GM23338 (cell line): ENCODE results near the gene KLF11. TPM values are rescaled to one million over a fixed set of nuclear protein-coding genes. Genes with fewer than 3 reads are reported as not detected.

ENCODE experiments used
- ATAC-seq: fragments of 200-7000 bp; cut with Tn5 transposase; 3 replicates; pipeline ENCODE4 v1.9.1; 2020
- DNase-seq: peaks from one replicate; pipeline ENCODE4 v3.0.0-alpha.2; 2015; ENCODE audit warnings: low spot score
- H2AFZ ChIP-seq: fragments of 200-600 bp; sonication (generic); 2 replicates; pipeline ENCODE4 v1.8.0; 2016; ENCODE audit warnings: antibody characterized with exemption, mild to moderate bottlenecking, moderate library complexity
- H3F3A ChIP-seq: fragments of 200-600 bp; sonication (generic); replicated peaks from 2 replicates; pipeline ENCODE4 v1.8.0; 2017; ENCODE audit warnings: antibody characterized with exemption, mixed run types, low read depth
- H3K27ac ChIP-seq: fragments of 200-600 bp; sonication (generic); 2 replicates; pipeline ENCODE4 v1.6.1; 2016; ENCODE audit warnings: low read depth
- H3K27me3 ChIP-seq: fragments of 200-600 bp; sonication (generic); 2 replicates; pipeline ENCODE4 v1.8.0; 2016; ENCODE audit warnings: mild to moderate bottlenecking, mixed run types, moderate library complexity; ENCODE audit not compliant: insufficient read depth
- H3K36me3 ChIP-seq: fragments of 200-600 bp; sonication (generic); 2 replicates; pipeline ENCODE4 v1.8.0; 2016; ENCODE audit warnings: mild to moderate bottlenecking; ENCODE audit not compliant: insufficient read depth
- H3K4me1 ChIP-seq: fragments of 200-600 bp; sonication (generic); 2 replicates; pipeline ENCODE4 v1.8.0; 2016; ENCODE audit warnings: mild to moderate bottlenecking, moderate library complexity; ENCODE audit not compliant: insufficient read depth
- H3K4me2 ChIP-seq: fragments of 200-600 bp; sonication (generic); 2 replicates; pipeline ENCODE4 v1.7.1; 2017; ENCODE audit warnings: mixed run types
- H3K4me3 ChIP-seq: fragments of 200-600 bp; sonication (generic); 2 replicates; pipeline ENCODE4 v1.6.1; 2016; ENCODE audit warnings: mixed run types
- H3K79me2 ChIP-seq: fragments of 200-600 bp; sonication (generic); replicated peaks from 2 replicates; pipeline ENCODE4 v1.8.0; 2017; ENCODE audit warnings: mild to moderate bottlenecking; ENCODE audit not compliant: insufficient read depth
- H3K9me2 ChIP-seq: fragments of 200-600 bp; sonication (generic); 2 replicates; pipeline ENCODE4 v1.8.0; 2017; ENCODE audit not compliant: insufficient read depth
- H4K20me1 ChIP-seq: fragments of 200-600 bp; sonication (generic); replicated peaks from 2 replicates; pipeline ENCODE4 v1.8.0; 2017; ENCODE audit warnings: mild to moderate bottlenecking; ENCODE audit not compliant: insufficient read depth
- H3K27ac Mint-ChIP-seq: 2 replicates; pipeline ENCODE4 v1.8.0; 2020; ENCODE audit warnings: inconsistent platforms, mild to moderate bottlenecking, moderate library complexity, mixed read lengths
- H3K27me3 Mint-ChIP-seq: 3 replicates; pipeline ENCODE4 v1.8.0; 2022; ENCODE audit warnings: low read depth, mild to moderate bottlenecking, moderate library complexity, mixed read lengths, inconsistent platforms; ENCODE audit not compliant: insufficient read depth, poor library complexity
- H3K36me3 Mint-ChIP-seq: 3 replicates; pipeline ENCODE4 v1.8.0; 2021; ENCODE audit warnings: low read depth, mild to moderate bottlenecking, inconsistent platforms, moderate library complexity, mixed read lengths
- H3K4me1 Mint-ChIP-seq: 3 replicates; pipeline ENCODE4 v1.8.0; 2020; ENCODE audit warnings: mild to moderate bottlenecking, inconsistent platforms, mixed read lengths
- H3K4me3 Mint-ChIP-seq: 3 replicates; pipeline ENCODE4 v1.8.0; 2021; ENCODE audit warnings: moderate library complexity, mild to moderate bottlenecking, inconsistent platforms, mixed read lengths
- H3K9me3 Mint-ChIP-seq: 3 replicates; pipeline ENCODE4 v1.8.0; 2020; ENCODE audit warnings: moderate library complexity, mild to moderate bottlenecking, inconsistent platforms, mixed read lengths
- EZH2 ChIP-seq: fragments of 200-600 bp; sonication (generic); IDR thresholded peaks from one replicate; pipeline ENCODE4 v1.8.0; 2017; ENCODE audit warnings: antibody characterized with exemption, mild to moderate bottlenecking, low read depth; ENCODE audit not compliant: unreplicated experiment
- EZH2phosphoT487 ChIP-seq: fragments of 200-600 bp; sonication (generic); IDR thresholded peaks from one replicate; pipeline ENCODE4 v1.8.1; 2018; ENCODE audit warnings: antibody characterized with exemption; ENCODE audit not compliant: unreplicated experiment
- JUNB ChIP-seq: IDR thresholded peaks from one replicate; pipeline ENCODE4 v1.6.1; 2016; ENCODE audit warnings: antibody characterized with exemption; ENCODE audit not compliant: unreplicated experiment
- NANOG ChIP-seq: IDR thresholded peaks from 2 replicates; pipeline ENCODE4 v1.6.1; 2016; ENCODE audit warnings: antibody characterized with exemption, borderline replicate concordance
- POLR2AphosphoS5 ChIP-seq: IDR thresholded peaks from 2 replicates; pipeline ENCODE4 v1.6.1; 2016; ENCODE audit warnings: antibody characterized with exemption, low read depth
- STAT1 ChIP-seq: IDR thresholded peaks from one replicate; pipeline ENCODE4 v1.6.1; 2016; ENCODE audit warnings: antibody characterized with exemption; ENCODE audit not compliant: unreplicated experiment
- ZNF114 ChIP-seq: fragments of 250-450 bp; sonication (Bioruptor Pico); IDR thresholded peaks from 2 replicates; pipeline ENCODE4 v1.5.0; 2020; ENCODE audit warnings: mild to moderate bottlenecking, moderate library complexity
- ZNF331 ChIP-seq: fragments of 250-450 bp; sonication (Bioruptor Pico); IDR thresholded peaks from 2 replicates; pipeline ENCODE4 v1.5.0; 2020; ENCODE audit warnings: low read depth, mild to moderate bottlenecking, moderate library complexity
- polyA plus RNA-seq: library from polyadenylated mRNA; unstranded; fragments of >200 nt; fragmentation: Nextera tagmentation; extraction: Ambion mirVana; gene quantifications from 2 replicates; pipeline ENCODE4 v1.2.1, GENCODE V29; 2016
- total RNA-seq: library from RNA; depleted of rRNA; stranded (reverse); fragments of >200 nt; shearing (Covaris generic); gene quantifications from 2 replicates; pipeline ENCODE4 v1.2.3, GENCODE V29; 2014
- TF ChIP-seq, protein P1 (sequence below), 2 experiments: fragments of 200-600 bp in 1 of 2; sonication (generic) in 1 of 2; conservative IDR thresholded peaks; 2 replicates each; pipeline versions ENCODE4 v1.5.1 to v1.6.1; 2016 to 2017; ENCODE audit warnings: antibody characterized with exemption in 2 of 2, low read depth in 2 of 2, mild to moderate bottlenecking in 2 of 2, moderate library complexity in 1 of 2
- TF ChIP-seq, protein P2 (sequence below): IDR thresholded peaks from 2 replicates; pipeline ENCODE4 v1.6.1; 2016; ENCODE audit warnings: antibody characterized with exemption
- TF ChIP-seq, protein P3 (sequence below): IDR thresholded peaks from one replicate; pipeline ENCODE4 v1.6.1; 2018; ENCODE audit warnings: antibody characterized with exemption; ENCODE audit not compliant: unreplicated experiment

The KLF11 gene
- total and polyA plus RNA-seq, 2 experiments from 2014 or later: 1.4 to 5.6 TPM

DNA sequence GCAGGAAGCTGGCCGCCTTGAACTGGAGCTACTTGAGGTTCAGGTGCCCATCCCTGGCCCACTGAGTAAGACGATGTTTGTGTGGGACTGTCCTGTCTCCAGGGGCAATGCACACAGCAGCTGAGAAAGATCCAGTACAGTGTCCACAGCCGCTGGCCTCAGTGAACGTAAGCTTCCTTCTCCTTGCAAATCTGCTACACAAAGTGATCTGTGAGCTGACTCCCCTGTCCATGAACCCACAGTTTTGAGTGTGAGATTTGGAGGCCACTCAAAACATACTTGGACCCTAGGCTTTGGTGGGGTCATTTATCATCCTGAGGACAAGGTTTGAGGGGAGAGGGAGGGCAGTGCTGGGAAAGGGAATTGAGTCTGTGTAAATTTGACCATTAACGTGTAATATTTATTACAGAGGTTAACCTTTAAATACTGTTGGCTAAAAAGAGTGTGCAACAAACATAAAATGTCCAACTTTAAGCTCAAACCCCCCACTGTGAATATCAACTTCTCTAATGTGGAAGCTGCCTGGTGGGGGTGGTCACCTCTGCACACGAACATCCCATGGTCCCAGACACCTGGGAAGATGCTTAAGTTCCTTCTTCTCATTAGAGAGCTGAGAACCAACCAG, 41.8 kb downstream of the KLF11 start (continued):
- TF ChIP-seq, protein P1, sequence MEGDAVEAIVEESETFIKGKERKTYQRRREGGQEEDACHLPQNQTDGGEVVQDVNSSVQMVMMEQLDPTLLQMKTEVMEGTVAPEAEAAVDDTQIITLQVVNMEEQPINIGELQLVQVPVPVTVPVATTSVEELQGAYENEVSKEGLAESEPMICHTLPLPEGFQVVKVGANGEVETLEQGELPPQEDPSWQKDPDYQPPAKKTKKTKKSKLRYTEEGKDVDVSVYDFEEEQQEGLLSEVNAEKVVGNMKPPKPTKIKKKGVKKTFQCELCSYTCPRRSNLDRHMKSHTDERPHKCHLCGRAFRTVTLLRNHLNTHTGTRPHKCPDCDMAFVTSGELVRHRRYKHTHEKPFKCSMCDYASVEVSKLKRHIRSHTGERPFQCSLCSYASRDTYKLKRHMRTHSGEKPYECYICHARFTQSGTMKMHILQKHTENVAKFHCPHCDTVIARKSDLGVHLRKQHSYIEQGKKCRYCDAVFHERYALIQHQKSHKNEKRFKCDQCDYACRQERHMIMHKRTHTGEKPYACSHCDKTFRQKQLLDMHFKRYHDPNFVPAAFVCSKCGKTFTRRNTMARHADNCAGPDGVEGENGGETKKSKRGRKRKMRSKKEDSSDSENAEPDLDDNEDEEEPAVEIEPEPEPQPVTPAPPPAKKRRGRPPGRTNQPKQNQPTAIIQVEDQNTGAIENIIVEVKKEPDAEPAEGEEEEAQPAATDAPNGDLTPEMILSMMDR (conservative IDR thresholded peaks at IDR 0.05; ENCODE audit: low read depth in 2 of 2): no peak

DNA sequence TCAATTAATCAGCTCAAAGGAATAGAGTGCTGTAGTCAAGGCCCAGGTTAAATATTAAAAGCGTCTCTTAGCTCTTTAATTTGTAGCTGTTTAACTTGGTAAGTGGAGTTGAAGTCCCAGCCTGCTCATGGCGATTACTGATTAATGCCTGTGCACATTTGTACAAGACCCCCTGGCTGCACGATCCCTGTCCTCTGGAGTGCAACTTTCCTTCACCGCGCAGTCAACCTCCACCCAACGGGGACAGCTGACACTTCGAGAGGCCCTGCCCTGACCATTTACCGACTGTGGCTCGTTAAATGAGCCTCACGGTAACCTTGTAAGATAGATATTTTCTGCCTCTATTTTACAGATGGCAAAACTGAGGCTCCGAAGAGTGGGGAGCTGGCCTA, 42.3 kb downstream of the KLF11 start:
- no peaks in the 10 kb centered on the region for H3K79me2 ChIP-seq
- peaks cover 21% of the 10 kb centered on the region for H3K4me1 Mint-ChIP-seq
- H3K27ac Mint-ChIP-seq: no peak overlapping the region
- no peaks in the 10 kb centered on the region for H3K9me2 ChIP-seq
- no peaks in the 10 kb centered on the region for H4K20me1 ChIP-seq
- H3K27me3 Mint-ChIP-seq: peaks cover 20% of the 10 kb centered on the region
- DNase-seq (no peak), ATAC-seq (no peak)
- no peak overlapping the region for H3K4me3 Mint-ChIP-seq
- no peak overlapping the region for H3K4me3 ChIP-seq
- no peaks in the 10 kb centered on the region for H3K9me3 Mint-ChIP-seq
- H3K27me3 ChIP-seq: peaks cover 15% of the 10 kb centered on the region
- H3K4me2 ChIP-seq: no peak overlapping the region
- no peaks in the 10 kb centered on the region; the same call in 2 of the 3 replicates for H3K36me3 Mint-ChIP-seq
- H3F3A ChIP-seq: no peaks in the 10 kb centered on the region
- H3K27ac ChIP-seq: no peak overlapping the region
- H3K4me1 ChIP-seq: peaks cover 5% of the 10 kb centered on the region
- H3K36me3 ChIP-seq: no peaks in the 10 kb centered on the region
- H2AFZ ChIP-seq: no peak overlapping the region
- no peak for TF ChIP-seq EZH2
- TF ChIP-seq STAT1: no peak
- no peak for TF ChIP-seq ZNF114 (CRISPR knock-in tag)
- TF ChIP-seq, protein P2, sequence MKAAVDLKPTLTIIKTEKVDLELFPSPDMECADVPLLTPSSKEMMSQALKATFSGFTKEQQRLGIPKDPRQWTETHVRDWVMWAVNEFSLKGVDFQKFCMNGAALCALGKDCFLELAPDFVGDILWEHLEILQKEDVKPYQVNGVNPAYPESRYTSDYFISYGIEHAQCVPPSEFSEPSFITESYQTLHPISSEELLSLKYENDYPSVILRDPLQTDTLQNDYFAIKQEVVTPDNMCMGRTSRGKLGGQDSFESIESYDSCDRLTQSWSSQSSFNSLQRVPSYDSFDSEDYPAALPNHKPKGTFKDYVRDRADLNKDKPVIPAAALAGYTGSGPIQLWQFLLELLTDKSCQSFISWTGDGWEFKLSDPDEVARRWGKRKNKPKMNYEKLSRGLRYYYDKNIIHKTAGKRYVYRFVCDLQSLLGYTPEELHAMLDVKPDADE: no peak
- TF ChIP-seq, protein P3, sequence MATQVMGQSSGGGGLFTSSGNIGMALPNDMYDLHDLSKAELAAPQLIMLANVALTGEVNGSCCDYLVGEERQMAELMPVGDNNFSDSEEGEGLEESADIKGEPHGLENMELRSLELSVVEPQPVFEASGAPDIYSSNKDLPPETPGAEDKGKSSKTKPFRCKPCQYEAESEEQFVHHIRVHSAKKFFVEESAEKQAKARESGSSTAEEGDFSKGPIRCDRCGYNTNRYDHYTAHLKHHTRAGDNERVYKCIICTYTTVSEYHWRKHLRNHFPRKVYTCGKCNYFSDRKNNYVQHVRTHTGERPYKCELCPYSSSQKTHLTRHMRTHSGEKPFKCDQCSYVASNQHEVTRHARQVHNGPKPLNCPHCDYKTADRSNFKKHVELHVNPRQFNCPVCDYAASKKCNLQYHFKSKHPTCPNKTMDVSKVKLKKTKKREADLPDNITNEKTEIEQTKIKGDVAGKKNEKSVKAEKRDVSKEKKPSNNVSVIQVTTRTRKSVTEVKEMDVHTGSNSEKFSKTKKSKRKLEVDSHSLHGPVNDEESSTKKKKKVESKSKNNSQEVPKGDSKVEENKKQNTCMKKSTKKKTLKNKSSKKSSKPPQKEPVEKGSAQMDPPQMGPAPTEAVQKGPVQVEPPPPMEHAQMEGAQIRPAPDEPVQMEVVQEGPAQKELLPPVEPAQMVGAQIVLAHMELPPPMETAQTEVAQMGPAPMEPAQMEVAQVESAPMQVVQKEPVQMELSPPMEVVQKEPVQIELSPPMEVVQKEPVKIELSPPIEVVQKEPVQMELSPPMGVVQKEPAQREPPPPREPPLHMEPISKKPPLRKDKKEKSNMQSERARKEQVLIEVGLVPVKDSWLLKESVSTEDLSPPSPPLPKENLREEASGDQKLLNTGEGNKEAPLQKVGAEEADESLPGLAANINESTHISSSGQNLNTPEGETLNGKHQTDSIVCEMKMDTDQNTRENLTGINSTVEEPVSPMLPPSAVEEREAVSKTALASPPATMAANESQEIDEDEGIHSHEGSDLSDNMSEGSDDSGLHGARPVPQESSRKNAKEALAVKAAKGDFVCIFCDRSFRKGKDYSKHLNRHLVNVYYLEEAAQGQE: no peak
- TF ChIP-seq EZH2phosphoT487: no peak
- no peak for TF ChIP-seq POLR2AphosphoS5
- TF ChIP-seq, protein P1 (conservative IDR thresholded peaks at IDR 0.05; ENCODE audit: low read depth in 2 of 2): no peak
- TF ChIP-seq JUNB: no peak
- no peak for TF ChIP-seq NANOG
- no peak for TF ChIP-seq ZNF331 (CRISPR knock-in tag)
